T-helper 22 cell (primary cell): ENCODE results near the gene RIC3.
"Not testable (repeated sequence)": the region's sequence is repeated elsewhere in the genome, so short reads cannot be mapped to it uniquely, and the experiment has no call there.

ENCODE experiments used
- DNase-seq: peaks from one replicate; pipeline ENCODE4 v3.0.0-alpha.2; 2020; ENCODE audit warnings: low read depth

The RIC3 gene

GRCh38 chr11:8190431-8190830 is 21.6 kb upstream of the RIC3 start:
- DNase-seq, result no peak

DNA sequence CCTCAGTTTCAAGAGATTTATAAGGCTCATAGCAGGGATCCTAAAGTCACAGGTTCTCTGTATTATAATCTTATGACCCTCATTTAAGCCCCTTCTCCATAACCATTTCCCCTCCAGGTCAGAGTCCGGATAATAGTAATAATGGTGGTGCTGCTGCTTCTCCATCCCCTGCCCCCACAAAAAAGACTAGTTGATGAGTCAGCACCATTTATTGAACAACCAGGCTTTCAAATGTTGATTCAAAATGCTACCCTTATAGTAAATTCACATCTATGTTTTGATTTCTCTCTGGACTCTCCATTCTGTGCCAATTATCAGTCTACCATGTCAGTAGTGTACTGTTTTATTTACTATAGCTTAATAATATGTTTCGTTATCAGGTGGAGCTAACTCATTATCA is 17.6 kb upstream of the RIC3 start:
- no peak for DNase-seq

GRCh38 chr11:8183111-8183510 is 14.3 kb upstream of the RIC3 start:
- no peak for DNase-seq

DNA sequence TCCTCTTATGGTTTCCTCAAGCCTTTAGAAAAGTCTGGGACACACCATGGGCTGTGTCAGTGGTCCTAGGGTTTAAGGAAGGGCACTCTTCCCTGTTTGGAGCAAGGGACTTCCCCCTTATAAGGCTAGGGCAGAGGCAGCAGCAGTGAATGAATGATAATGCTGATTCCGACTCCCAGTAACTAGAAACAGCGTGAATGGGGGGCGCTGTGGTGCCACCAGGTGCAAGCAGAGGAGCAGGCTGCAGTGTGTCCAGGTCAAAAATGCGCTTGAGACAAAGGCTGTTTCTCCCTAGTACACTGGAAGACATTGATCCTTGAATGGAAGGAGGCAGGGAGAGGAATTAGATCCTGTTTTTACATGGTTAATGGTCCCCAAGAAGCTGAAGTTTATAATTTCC is 11.6 kb upstream of the RIC3 start:
- no peak for DNase-seq

- no peak for DNase-seq
Measured at GRCh38 chr11:8178297-8178696, 9.5 kb upstream of the RIC3 start.

GRCh38 chr11:8177136-8177535 is 8.3 kb upstream of the RIC3 start:
- no peak for DNase-seq

DNA sequence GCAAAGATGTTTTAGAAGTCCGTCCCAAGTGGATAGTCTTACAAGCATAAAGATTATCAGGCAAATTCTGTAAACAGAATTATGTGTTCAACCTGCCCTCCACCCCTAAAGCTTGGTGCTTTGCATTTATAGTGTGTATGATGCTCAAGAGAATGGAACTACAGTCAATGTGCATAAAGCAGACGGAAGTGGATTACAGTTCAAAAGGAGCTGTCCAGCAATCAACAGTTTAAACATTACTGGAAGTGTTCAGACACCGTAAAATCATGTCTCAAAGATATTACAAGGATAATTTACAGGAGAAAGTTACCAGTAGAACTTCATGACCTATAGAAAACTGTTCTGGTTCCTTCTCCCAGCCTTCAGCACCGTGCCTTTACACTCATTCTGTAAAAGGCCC is 1.0 kb downstream of the RIC3 start:
- DNase-seq, result no peak

- DNase-seq, result no peak
Measured at GRCh38 chr11:8164746-8165145, 4.1 kb downstream of the RIC3 start.

- DNase-seq, result not testable (repeated sequence)
Measured at GRCh38 chr11:8161627-8162304, 7.1 kb downstream of the RIC3 start.

DNA sequence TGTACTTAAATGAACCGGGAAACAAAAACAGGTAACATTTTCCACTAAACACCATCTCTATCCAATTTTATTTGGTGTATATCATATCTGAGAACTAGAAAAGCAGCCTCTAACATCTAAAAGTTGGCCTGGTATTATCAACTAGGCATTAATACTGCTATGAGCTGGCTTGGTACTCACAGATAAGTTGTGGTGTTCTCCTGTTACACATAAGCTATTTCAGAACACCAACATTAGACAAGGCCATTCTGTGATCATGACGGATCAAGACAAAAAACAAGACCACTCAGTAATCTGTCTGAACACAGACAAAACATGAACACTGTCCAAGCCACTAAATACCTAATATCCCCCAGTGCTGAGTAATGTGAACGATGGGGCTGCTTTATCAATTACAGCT is 11.9 kb downstream of the RIC3 start:
- DNase-seq, result no peak

DNA sequence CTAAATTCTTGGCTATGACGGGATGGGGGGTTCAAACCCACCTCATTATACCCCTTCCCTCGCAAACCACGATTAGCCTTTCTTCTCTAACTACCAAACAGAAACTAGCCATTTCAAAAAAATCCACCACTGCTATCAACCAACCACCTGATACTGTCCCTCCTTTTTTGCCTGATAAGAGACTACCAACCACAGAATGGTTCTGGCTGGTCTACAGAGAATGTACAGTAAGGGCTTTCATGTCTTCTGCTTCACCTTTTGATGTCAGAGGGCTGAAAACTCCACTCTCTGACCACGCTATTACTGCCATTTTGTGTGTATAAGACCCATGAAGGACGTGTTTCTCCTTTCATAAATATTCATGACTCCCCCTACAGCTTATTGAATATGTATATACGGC is 19.1 kb downstream of the RIC3 start:
- no peak for DNase-seq

DNA sequence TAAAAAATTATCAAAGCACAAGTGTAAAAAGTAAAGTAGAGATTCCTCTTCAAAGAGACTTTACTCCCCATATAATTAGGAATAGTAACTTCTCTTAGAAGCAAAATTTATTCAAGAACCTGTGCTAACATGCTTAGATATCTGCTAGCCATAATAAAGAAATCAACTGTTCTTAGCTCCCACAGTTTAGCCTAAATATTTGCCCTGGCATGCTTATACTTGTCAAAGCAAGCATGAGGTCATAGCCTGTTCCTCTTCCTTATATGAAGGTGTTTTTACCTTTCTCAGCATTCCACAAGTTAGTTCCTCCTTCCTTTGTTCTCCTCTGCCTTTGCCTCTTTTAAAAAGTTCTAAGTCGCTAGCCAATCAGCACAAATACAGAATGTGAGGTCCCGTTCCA is 30.3 kb downstream of the RIC3 start:
- no peak for DNase-seq

DNA sequence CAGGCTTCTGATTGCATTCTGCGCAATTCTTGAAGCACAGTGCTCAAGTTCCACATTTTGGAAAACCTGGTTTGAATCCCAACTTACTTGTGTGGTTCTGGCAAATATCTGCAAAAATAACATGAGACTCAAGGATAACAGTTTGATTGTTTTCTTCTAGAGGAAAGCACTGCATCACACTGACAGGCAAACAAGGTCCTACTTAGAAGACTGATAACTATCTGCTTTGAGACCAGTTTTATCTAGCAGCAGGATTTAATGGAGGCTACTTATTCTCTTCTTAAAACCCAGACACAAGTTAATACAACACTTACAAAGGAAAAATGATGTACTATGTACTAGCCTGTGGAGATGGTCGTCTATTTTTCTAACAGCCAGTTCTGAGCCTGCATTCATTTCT is 41.4 kb downstream of the RIC3 start:
- DNase-seq, result no peak

DNA sequence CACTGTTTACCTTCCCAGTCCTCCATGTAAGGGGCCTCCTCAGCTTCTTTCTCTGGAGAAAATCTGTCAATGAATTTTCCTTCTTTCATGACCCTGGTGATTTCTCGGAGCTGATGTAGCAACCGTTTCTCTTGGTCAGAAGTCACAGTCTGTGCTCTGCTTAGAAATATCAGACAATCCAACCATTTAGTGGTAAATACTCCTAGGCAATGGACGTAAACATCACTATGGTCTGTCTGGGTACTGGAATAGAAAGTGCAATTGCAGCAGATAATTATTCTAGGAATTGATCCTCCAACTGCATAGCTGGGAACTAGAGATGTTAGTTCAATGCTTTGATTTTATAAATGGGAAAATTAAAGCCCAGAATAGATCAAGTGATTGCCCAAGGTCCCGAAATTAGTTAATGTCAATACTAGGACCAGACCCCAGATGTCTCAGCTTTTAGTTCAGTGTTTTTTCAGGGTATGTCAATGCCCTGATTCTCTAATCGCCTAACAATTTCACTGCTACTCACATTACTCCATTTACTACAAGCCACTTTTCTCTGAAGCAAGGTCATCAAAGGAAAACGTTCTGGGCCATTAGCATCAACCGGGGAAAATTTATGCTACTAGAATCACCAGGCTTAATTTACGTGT is 42.1 kb downstream of the RIC3 start:
- DNase-seq, result no peak

- DNase-seq, result no peak
Measured at GRCh38 chr11:8122173-8122764, 46.6 kb downstream of the RIC3 start.

GRCh38 chr11:8111636-8112035 is 57.2 kb downstream of the RIC3 start:
- DNase-seq, result no peak

DNA sequence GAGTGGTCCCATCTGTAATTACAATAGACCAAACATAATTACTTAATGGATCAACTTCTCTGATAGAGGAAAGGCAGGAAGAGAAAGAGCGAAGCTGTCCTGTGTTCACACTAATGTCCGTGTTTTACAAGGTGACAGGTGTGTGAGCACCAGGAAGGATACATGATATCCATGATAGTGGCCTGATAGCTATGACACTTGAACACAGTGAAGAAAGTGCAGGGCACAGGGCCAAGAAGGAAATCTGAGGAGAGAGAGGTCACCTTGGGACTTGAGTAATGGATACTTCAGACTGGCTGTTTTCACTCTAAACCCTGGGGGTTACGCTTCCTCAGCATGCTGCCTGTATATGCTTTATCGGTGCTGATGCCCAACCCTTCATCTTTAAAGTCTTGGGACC is 58.4 kb downstream of the RIC3 start:
- no peak for DNase-seq

DNA sequence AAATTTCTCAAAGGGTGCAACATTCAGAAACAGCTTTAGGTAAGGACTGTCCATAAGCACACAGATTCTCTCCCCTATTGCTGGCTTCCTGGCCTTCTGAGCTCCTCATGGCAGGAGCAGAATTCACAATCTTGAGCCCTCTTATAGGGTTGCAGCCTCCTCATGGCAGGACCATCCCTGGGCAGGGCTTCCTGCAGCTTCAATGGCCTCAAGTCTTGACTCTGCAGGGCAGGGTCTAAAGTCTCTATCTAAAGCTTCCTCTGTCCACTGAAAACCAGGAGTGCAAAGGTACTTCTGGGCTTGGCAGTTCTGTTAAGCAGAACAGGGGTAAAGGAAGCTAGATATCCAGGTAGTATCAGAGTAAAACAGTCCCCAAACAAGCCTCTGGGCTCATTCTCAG is 59.1 kb downstream of the RIC3 start:
- DNase-seq, result no peak

- no peak for DNase-seq
Measured at GRCh38 chr11:8108421-8108820, 60.4 kb downstream of the RIC3 start.

DNA sequence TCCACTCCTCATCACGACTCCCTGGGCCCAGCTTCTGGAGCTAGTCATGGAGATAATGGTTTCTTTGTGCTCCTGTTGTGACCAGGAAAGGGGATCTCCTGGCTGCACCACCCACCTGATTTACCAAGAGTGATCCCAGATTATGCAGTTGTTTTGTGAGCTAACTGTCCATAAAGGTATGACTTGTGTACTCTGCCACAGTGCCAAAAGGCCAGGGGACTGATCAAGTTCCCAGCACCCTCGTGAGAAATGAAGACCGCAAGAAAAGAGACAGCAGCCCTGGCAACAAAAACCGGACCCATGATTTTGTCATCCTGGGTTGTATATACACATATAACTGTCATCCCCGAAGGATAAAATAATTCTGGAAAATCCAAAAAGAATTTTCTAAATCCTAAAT is 61.2 kb downstream of the RIC3 start:
- no peak for DNase-seq

GRCh38 chr11:8106679-8107078 is 62.1 kb downstream of the RIC3 start:
- DNase-seq, result no peak

GRCh38 chr11:8105666-8106065 is 63.2 kb downstream of the RIC3 start:
- DNase-seq, result no peak

- DNase-seq, result no peak
Measured at GRCh38 chr11:8105133-8105532, 63.7 kb downstream of the RIC3 start.

- no peak for DNase-seq
Measured at GRCh38 chr11:8103909-8104308, 64.9 kb downstream of the RIC3 start.
